Stimulated activated CD8-positive, alpha-beta memory T cell treated with anti-CD3 and anti-CD28 coated beads, Interleukin-7, amount 100 ng/mL, for 1 hour (primary cell): Measurements from ENCODE around the gene CD93.

Source experiments
- DNase-seq, 2 donors: peaks; one replicate each; pipeline ENCODE4 v3.0.0-alpha.2; 2020; ENCODE audit warnings: low read depth in 2 of 2

The CD93 gene

GRCh38 chr20:23099791-23100719 lies 13.9 kb upstream of the CD93 start:
- no peak for DNase-seq

- DNase-seq = no peak
Observed at GRCh38 chr20:23097636-23098580, 11.8 kb upstream of the CD93 start.

- DNase-seq = no peak
Observed at GRCh38 chr20:23096986-23097520, 10.9 kb upstream of the CD93 start.

GRCh38 chr20:23096097-23096496 lies 10.0 kb upstream of the CD93 start:
- no peak for DNase-seq

GRCh38 chr20:23095499-23095898 lies 9.4 kb upstream of the CD93 start:
- no peak for DNase-seq

GRCh38 chr20:23094927-23095326 lies 8.8 kb upstream of the CD93 start:
- DNase-seq = no peak

GRCh38 chr20:23094213-23094896 lies 8.2 kb upstream of the CD93 start:
- no peak for DNase-seq

GRCh38 chr20:23093613-23094012 lies 7.5 kb upstream of the CD93 start:
- DNase-seq = no peak

- no peak for DNase-seq
Observed at GRCh38 chr20:23092861-23093495, 6.9 kb upstream of the CD93 start.

GRCh38 chr20:23092384-23092756 lies 6.2 kb upstream of the CD93 start:
- DNase-seq = no peak

- DNase-seq = no peak
Observed at GRCh38 chr20:23091721-23092383, 5.7 kb upstream of the CD93 start.

GRCh38 chr20:23090878-23091277 lies 4.8 kb upstream of the CD93 start:
- no peak for DNase-seq

- DNase-seq = no peak
Observed at GRCh38 chr20:23090147-23090546, 4.0 kb upstream of the CD93 start.

GRCh38 chr20:23088866-23089265 lies 2.7 kb upstream of the CD93 start:
- no peak for DNase-seq

- no peak for DNase-seq
Observed at GRCh38 chr20:23087587-23088251, 1.6 kb upstream of the CD93 start.

GRCh38 chr20:23086931-23087411 lies 847 bp upstream of the CD93 start:
- no peak for DNase-seq

- no peak for DNase-seq
Observed at GRCh38 chr20:23085436-23086055, 578 bp downstream of the CD93 start.

- no peak for DNase-seq
Observed at GRCh38 chr20:23084845-23085365, 1.2 kb downstream of the CD93 start.

- no peak for DNase-seq
Observed at GRCh38 chr20:23084282-23084844, 1.8 kb downstream of the CD93 start.
